Uterus (tissue), 4 donors: Measurements from ENCODE around the gene IPO8. TPM values are rescaled to one million over a fixed set of nuclear protein-coding genes. Genes with fewer than 3 reads are reported as not detected.

Experiments
- DNase-seq, 2 donors: peaks; one replicate each; pipeline ENCODE4 v3.0.0-alpha.2; 2019 to 2020
- H3K27ac ChIP-seq, 2 donors: fragments of 200-600 bp; sonication (generic); 1 replicate in 1 of 2; 2 replicates in 1 of 2; pipeline ENCODE4 v1.5.1; 2016 to 2018
- H3K27me3 ChIP-seq, 2 donors: fragments of 200-600 bp; sonication (generic); one replicate each; pipeline ENCODE4 v1.5.1; 2018 to 2019; ENCODE audit warnings: control low read depth in 1 of 2
- H3K36me3 ChIP-seq, 2 donors: fragments of 200-600 bp; sonication (generic); one replicate each; pipeline ENCODE4 v1.5.1; 2019; ENCODE audit warnings: control low read depth in 1 of 2
- H3K4me1 ChIP-seq, 2 donors: fragments of 200-600 bp; sonication (generic); one replicate each; pipeline ENCODE4 v1.5.1; 2018 to 2019; ENCODE audit warnings: control low read depth in 1 of 2
- H3K4me3 ChIP-seq, 2 donors: fragments of 200-600 bp; sonication (generic); 1 replicate in 1 of 2; 2 replicates in 1 of 2; pipeline ENCODE4 v1.5.1; 2018 to 2019; ENCODE audit warnings: mild to moderate bottlenecking in 1 of 2
- H3K9me3 ChIP-seq, 2 donors: fragments of 200-600 bp; sonication (generic); one replicate each; pipeline ENCODE4 v1.5.1; 2019; ENCODE audit warnings: control low read depth in 1 of 2
- CTCF ChIP-seq, 4 experiments: fragments of 200-600 bp in 2 of 4; fragments of 450-650 bp in 2 of 4; sonication (generic) in 2 of 4; IDR thresholded peaks; one replicate each; pipeline ENCODE4 v1.5.1; 2016 to 2019; ENCODE audit warnings: antibody characterized with exemption in 4 of 4, mild to moderate bottlenecking in 2 of 4, moderate library complexity in 1 of 4
- POLR2A ChIP-seq, 2 donors: fragments of 450-650 bp; IDR thresholded peaks; one replicate each; pipeline ENCODE4 v1.6.1; 2016; ENCODE audit warnings: antibody characterized with exemption in 2 of 2, mild to moderate bottlenecking in 1 of 2, moderate library complexity in 1 of 2
- intact Hi-C: fragments of 100-400 bp; cut with DNase I; formaldehyde crosslinking; loops from one replicate; pipeline ENCODE4 v1.15.1; 2023; ENCODE audit warnings: low total_unique reads
- total RNA-seq, 4 donors: library from RNA; depleted of rRNA in 3 of 4; stranded (reverse); fragments of >200 nt in 3 of 4; gene quantifications; one replicate each; pipeline versions ENCODE4 v1.1.0 to v1.2.4, GENCODE V29; 2014 to 2023
- donor health status: DM: yes; HTN: yes; CAD: no.

The IPO8 gene
- total RNA-seq, 4 donors from 2014 or later: 11.0 to 53.1 (median 34.2) TPM

- no peak for DNase-seq
These were observed 1.3 kb upstream of the IPO8 start for GRCh38 chr12:30696943-30697342.

GRCh38 chr12:30696486-30696885 lies 817 bp upstream of the IPO8 start:
- H3K27me3 ChIP-seq: no peaks in the 10 kb centered on the region
- H3K4me3 ChIP-seq: peak overlapping the region in 1 of 2 donors; percentile 74
- H3K36me3 ChIP-seq: no peaks in the 10 kb centered on the region
- no peaks in the 10 kb centered on the region for H3K4me1 ChIP-seq
- TF ChIP-seq POLR2A (IDR thresholded peaks at IDR 0.05) (no peak), CTCF (IDR thresholded peaks at IDR 0.05) (no peak)
- no peaks in the 10 kb centered on the region for H3K9me3 ChIP-seq
- H3K27ac ChIP-seq: peak overlapping the region in 1 of 2 donors; percentile 78
- DNase-seq: no peak
- intact Hi-C loops: no loop called here

More at GRCh38 chr12:30696943-30697342, 1.3 kb upstream of the IPO8 start:
- H3K4me1 ChIP-seq: no peaks in the 10 kb centered on the region
- no peaks in the 10 kb centered on the region for H3K9me3 ChIP-seq
- H3K27ac ChIP-seq: no peak overlapping the region
- H3K36me3 ChIP-seq: no peaks in the 10 kb centered on the region
- H3K4me3 ChIP-seq: no peak overlapping the region
- no peaks in the 10 kb centered on the region for H3K27me3 ChIP-seq
- TF ChIP-seq POLR2A (IDR thresholded peaks at IDR 0.05) (no peak), CTCF (IDR thresholded peaks at IDR 0.05) (no peak)
- intact Hi-C loops: no loop called here

- TF ChIP-seq POLR2A (IDR thresholded peaks at IDR 0.05) (peak in 1 of 2 donors; percentile 4), CTCF (IDR thresholded peaks at IDR 0.05) (no peak)
- no peaks in the 10 kb centered on the region for H3K36me3 ChIP-seq
- no peaks in the 10 kb centered on the region for H3K4me1 ChIP-seq
- no peaks in the 10 kb centered on the region for H3K27me3 ChIP-seq
- H3K4me3 ChIP-seq: peak overlapping the region; percentile 74 to 94
- H3K27ac ChIP-seq: peak overlapping the region; percentile 78 to 85
- intact Hi-C loops: no loop called here
- no peak for DNase-seq
- no peaks in the 10 kb centered on the region for H3K9me3 ChIP-seq
These were observed 387 bp upstream of the IPO8 start for GRCh38 chr12:30696103-30696408.

- intact Hi-C loops: no loop called here
- Histone ChIP-seq H3K27ac (peak overlapping the region; percentile 78 to 85), H3K36me3 (no peaks in the 10 kb centered on the region), H3K9me3 (no peaks in the 10 kb centered on the region), H3K27me3 (no peaks in the 10 kb centered on the region), H3K4me3 (peak overlapping the region; percentile 74 to 94), H3K4me1 (no peaks in the 10 kb centered on the region)
- TF ChIP-seq POLR2A (IDR thresholded peaks at IDR 0.05) (no peak), CTCF (IDR thresholded peaks at IDR 0.05) (no peak)
- peak; percentile 27 to 31 for DNase-seq
These were observed 1.1 kb downstream of the IPO8 start for GRCh38 chr12:30694412-30695198.

GRCh38 chr12:30692470-30692869 lies 3.2 kb downstream of the IPO8 start:
- no peaks in the 10 kb centered on the region for H3K4me1 ChIP-seq
- TF ChIP-seq CTCF (IDR thresholded peaks at IDR 0.05) (no peak), POLR2A (IDR thresholded peaks at IDR 0.05) (no peak)
- H3K27me3 ChIP-seq: no peaks in the 10 kb centered on the region
- intact Hi-C loops: no loop called here
- peak in 1 of 2 donors; percentile 28 for DNase-seq
- H3K27ac ChIP-seq: peak overlapping the region; percentile 9 to 13
- no peaks in the 10 kb centered on the region for H3K36me3 ChIP-seq
- no peaks in the 10 kb centered on the region for H3K9me3 ChIP-seq
- no peak overlapping the region for H3K4me3 ChIP-seq
